Gastrocnemius medialis (tissue), 4 donors: Measurements from ENCODE around the gene ANKRD13B.

ENCODE experiments used
- CTCF ChIP-seq, 5 experiments: fragments of 450-650 bp in 3 of 5; fragments of 200-600 bp in 2 of 5; sonication (generic) in 2 of 5; IDR thresholded peaks in 4 of 5; conservative IDR thresholded peaks in 1 of 5; 1 replicate in 4 of 5; 2 replicates in 1 of 5; pipeline ENCODE4 v1.5.1; 2016 to 2019; ENCODE audit warnings: antibody characterized with exemption in 5 of 5, mild to moderate bottlenecking in 3 of 5, moderate library complexity in 3 of 5
- POLR2A ChIP-seq, 2 donors: fragments of 450-650 bp; IDR thresholded peaks; one replicate each; pipeline ENCODE4 v1.6.1; 2017; ENCODE audit warnings: antibody characterized with exemption in 2 of 2, mild to moderate bottlenecking in 2 of 2, moderate library complexity in 2 of 2

GRCh38 chr17:29559640-29560039 is 33.3 kb upstream of the ANKRD13B start:
- TF ChIP-seq POLR2A (IDR thresholded peaks at IDR 0.05) (no peak), CTCF (IDR thresholded peaks at IDR 0.05 in 4 of 5, conservative IDR thresholded peaks at IDR 0.05 in 1 of 5) (no peak)
